GM12801 (cell line): ENCODE measurements around the gene KNSTRN.

Experiments
- TF ChIP-seq, protein P1 (sequence below): IDR thresholded peaks from one replicate; pipeline ENCODE4 v1.5.1; 2011; ENCODE audit warnings: control low read depth; ENCODE audit not compliant: insufficient read length; ENCODE audit errors: extremely low read depth

KNSTRN gene

GRCh38 chr15:40428185-40428584 lies 45.7 kb downstream of the KNSTRN start:
- TF ChIP-seq, protein P1, sequence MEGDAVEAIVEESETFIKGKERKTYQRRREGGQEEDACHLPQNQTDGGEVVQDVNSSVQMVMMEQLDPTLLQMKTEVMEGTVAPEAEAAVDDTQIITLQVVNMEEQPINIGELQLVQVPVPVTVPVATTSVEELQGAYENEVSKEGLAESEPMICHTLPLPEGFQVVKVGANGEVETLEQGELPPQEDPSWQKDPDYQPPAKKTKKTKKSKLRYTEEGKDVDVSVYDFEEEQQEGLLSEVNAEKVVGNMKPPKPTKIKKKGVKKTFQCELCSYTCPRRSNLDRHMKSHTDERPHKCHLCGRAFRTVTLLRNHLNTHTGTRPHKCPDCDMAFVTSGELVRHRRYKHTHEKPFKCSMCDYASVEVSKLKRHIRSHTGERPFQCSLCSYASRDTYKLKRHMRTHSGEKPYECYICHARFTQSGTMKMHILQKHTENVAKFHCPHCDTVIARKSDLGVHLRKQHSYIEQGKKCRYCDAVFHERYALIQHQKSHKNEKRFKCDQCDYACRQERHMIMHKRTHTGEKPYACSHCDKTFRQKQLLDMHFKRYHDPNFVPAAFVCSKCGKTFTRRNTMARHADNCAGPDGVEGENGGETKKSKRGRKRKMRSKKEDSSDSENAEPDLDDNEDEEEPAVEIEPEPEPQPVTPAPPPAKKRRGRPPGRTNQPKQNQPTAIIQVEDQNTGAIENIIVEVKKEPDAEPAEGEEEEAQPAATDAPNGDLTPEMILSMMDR: no peak

GRCh38 chr15:40429068-40429710 lies 46.7 kb downstream of the KNSTRN start:
- TF ChIP-seq, protein P1: no peak

GRCh38 chr15:40430271-40430805 lies 47.8 kb downstream of the KNSTRN start:
- TF ChIP-seq, protein P1: no peak

DNA sequence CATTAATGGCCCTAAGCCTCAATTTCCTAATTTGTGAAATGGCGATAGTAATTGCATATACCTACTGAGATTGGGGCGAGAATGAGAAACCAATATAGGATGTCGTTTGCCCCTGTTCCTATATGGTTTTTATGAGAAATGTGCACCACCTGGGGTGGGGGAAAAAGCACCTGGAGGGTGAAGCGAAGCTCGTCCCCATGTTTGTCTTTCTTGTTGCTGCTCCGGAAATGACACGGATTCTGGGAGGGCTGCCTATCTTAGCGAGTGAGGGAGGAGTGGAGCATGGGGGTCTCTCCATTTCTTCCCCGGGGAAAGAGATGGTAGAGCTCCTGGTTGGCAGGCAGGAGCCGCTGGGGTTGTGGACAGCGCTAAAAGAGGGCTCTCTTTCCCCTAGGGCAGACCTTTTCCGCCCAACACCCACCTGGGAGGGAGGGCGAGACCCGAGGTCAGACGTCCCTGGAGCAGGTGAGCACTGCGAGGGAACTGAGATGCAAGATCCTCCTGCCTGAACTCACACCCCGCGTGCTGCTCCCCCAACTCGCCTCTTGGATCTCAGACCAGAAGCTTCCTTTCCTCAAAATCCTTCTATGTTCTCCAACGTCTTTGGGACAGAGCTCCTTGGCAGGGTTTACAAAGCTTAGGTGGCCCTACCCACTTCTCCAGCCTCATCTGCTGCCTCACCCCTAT lies 52.6 kb downstream of the KNSTRN start:
- TF ChIP-seq, protein P1: no peak

- TF ChIP-seq, protein P1: no peak
Observed at GRCh38 chr15:40435710-40436089, 53.2 kb downstream of the KNSTRN start.

DNA sequence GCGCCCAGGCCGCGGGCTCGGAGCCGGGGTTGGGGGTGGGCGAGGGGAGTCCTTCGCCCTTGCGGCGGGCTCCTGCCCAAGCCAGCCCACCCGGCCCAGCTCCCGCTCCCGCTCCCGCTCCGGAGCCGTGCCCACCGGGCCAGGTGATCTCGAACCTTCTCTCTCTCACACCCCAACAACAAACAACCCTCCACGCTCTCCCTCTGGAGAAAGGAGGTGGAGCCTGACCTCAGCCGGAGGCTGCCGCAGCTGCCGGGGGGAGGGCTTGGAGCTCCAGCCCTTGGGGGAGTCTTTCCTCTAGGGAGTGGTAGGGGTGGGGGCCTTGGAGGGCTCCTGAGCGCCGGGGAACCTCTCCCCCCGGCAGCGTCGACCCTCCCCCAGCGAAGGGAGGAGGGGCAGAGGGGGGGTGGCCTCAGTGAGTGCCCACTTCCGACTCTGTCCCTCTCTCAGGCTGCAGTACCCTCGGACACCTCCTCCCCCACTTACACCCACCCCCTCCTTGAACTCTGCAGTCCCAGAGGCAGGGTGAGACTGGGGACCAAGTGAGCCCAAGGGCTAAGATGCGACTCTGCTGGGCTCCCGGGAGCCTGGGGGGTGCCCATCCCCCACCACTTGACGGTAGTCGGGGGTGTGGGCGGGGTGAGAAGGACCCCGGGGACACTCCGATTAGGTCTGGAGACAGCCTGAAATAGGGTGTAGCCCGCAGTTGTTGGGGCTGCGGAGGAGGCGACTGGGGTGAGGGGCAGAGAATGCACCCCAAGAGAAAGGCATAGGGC lies 53.8 kb downstream of the KNSTRN start:
- TF ChIP-seq, protein P1: no peak
